ENCODE results near the gene AQP1.

Gene AQP1

GRCh38 chr7:30907527-30908267, 4.0 kb upstream of the AQP1 start:
- peak; percentile 16 for DNase-seq

GRCh38 chr7:30908681-30909080, 3.0 kb upstream of the AQP1 start:
- DNase-seq: no peak

- DNase-seq: no peak
Measured at GRCh38 chr7:30909431-30909830, 2.2 kb upstream of the AQP1 start.

DNA sequence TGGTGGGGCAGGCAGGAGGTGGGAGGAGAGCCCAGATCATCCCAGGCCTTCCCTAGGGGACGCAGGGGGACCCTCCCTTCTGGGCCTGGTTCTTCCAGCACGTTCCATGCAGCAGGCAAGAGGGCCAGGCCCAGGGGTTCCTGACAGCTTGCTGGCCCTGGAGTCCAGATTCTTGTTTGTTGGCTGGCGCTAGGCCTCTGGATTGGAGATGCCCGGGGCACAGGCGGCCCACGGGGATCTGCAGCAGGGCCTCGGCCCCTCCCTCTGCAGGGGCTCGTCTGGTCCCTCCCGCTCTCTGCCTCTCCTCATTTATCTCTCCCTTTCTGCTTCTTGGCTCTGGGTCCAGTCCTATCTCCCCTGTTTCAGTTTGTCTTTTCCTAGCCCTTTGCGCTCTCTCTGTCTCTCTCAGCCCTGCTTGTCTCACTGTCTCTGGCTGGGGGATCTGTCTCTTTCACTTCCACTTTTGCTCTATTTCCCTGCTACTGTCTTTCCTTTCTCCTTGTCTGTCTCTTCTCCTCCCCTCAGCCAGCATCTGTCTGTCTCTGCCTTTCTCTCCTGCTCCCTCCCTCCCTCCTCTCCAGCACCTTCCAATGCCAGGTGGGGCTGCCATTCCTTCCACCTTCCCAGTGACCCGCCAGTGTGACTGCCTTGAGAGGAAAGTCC, 1.1 kb upstream of the AQP1 start:
- DNase-seq: no peak

GRCh38 chr7:30911133-30911532, 520 bp upstream of the AQP1 start:
- no peak for DNase-seq

- DNase-seq: no peak
Measured at GRCh38 chr7:30912021-30912730, 523 bp downstream of the AQP1 start.

DNA sequence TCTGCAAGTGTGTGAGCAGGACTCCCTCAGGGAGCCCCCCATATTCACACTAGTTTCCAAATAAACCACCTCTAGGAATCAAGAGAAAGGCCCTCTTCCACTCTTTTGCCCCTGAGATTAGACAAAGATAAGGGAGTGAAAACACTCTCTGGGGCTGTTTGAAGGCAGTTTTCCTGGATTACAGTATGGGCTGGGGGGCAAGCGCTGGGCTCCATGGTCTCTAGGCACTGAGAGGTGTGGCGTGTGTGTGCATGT, 1.0 kb downstream of the AQP1 start:
- DNase-seq: no peak

DNA sequence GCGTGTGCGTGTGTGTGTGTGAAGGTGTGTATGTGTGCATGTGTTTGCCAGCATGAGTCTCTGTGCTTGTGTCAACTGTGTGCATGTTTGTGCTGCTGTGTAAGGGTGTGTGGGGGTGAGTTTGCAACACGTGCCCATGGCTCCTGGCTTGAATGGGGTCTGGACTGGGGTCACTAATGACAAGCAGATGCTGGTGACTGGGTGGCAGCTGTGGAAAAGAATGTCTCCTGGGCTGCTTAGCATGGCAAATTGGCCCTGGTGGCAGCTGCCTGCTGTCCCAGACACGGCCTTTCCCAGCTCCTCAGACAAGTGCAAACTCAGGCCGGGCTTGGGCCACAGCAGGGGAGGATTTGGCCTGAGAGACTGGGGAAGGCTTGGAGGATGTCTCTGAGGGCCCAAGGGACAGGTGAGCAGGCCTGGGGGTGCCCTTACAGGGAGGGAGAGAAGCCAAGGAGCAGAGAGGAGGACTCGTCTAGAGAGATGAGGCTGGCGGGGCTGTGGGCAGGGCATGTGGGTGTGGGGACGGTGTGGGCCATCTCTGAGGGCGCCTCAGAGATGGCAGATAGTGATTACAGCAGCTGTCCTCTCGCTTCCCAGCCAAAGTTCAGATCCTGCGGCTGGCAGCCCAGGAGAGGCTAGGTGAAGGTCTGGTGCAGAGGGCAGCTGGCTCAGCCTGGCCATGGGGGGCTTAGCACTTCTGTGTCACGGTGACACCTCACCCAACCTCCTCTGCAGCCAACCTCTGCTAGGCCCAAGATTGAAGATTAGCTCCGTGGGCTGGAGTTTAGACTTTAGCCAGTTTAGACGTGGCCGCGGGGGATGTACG, 1.5 kb downstream of the AQP1 start:
- no peak for DNase-seq

DNA sequence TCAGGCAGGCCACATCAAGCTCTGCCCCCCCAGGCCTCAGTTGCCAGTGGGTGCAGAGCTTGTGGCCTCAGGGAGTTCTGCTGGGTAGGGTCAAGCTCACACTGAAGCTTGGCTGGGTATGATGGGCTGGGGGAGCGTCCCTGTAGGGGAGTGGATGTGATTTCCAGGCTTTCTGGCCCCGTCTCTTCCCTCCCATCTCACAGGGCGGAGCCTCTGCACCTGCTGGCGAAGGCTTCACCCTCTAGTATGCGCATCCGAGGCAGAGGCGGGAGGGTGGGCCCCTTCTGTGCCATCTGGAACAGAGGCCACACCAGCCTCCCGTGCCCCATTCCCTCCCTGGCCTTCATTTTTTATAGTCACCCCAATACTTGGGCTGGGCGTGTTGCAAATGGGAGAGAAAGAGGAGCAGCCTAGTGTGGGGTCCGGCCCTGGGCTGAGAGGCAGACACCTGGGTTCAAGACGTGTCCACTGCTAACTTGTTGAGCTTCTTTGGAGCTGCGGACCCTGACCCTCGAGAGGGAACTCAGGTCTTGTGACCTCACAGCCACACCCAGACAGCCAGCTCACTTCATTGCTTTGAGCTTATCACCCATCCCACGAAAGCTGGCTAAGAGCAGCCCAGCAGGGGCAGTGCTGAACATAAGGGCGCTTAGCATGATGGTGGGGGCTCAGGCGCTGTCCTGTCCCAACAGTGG, 2.3 kb downstream of the AQP1 start:
- no peak for DNase-seq

DNA sequence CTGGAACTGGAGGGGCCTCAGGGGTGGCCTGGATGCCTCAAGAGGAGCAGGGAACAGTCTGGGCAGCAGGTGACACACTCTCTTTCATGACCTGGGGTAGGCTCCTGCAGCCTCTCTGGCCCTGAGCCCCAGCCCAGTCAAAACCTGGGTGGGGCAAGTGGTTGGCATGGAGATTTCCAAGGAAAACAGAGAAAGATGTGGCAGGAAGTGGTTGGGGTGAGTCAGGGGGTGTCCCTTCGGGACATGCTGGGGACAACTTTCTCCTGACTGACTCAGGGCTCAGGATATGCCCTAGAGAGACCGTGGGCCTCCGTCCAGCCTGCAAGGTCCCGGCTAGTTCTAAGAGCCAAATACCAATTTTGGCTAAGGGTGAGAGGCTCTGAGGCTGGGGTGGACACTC, 2.9 kb downstream of the AQP1 start:
- peak; percentile 43 for DNase-seq

DNA sequence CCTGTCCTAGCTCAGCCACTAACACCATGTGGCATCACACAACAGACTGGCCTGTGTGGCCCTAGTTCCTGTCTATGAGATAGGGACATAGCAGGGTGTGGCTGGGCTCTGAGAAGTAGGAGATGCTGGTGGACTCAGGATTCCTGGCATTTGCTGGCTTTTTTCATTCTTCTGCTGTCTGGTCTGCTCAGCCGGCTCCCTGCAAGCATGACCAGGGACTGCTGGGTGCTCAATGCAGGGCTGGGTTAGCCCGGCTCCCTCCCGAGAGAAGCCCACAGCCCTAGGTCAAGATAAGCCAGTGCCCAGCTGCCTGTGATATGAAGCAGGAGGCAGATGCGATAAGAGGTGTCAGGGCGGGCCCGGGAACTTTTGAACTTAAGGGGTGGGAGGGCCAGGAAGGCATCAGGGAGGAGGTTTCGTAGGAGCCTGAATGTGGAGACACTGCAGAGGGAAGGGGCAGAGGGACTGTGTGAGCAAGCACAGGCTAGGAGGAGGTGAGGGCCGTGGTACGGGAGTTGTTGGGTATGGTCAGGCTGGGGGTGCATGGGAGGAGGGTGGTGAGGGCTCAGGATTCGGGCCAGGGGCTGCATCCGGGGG, 3.5 kb downstream of the AQP1 start:
- DNase-seq: no peak

- no peak for DNase-seq
Measured at GRCh38 chr7:30915751-30916150, 4.1 kb downstream of the AQP1 start.

GRCh38 chr7:30916255-30916654, 4.6 kb downstream of the AQP1 start:
- no peak for DNase-seq

DNA sequence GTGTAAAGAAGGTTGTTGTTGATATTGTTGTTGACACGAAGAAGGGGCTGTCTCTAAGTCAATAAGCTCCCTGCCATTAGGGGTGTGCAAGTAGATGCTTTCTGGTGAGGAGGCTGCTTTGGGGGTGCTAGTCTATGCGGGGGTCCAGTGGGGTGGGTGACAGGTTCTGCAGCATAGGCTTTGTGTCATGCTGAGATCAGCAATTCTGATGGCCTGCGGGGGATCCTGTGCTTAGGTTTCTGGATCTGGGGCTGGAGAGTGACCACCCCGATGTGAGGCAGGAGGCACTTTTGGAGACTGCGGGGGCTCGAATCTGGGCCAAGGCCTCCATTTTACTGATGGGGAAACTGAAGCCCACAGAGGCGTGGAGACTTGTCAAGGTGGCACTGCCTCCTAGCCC, 5.1 kb downstream of the AQP1 start:
- no peak for DNase-seq

- DNase-seq: no peak
Measured at GRCh38 chr7:30917216-30917893, 5.7 kb downstream of the AQP1 start.

DNA sequence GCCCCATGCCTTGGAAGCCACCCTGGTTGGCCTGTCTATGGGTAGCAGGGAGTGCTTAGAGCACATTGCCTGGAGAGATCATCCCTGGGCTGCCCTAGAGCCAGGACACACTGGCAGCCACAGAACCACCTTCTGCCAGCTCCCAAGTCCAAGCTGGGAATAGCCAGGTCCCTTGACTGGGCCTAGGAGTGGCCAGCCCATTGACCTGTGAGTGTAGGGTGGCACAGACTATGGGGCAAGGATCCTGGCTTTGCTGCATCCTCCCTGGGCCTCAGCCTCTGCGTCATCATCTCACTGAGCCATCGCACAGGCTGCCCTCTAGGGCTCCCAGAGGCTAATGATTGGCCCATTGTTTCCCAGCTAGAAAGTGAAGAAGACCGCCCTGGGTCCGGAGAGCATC, 7.0 kb downstream of the AQP1 start:
- DNase-seq: no peak

DNA sequence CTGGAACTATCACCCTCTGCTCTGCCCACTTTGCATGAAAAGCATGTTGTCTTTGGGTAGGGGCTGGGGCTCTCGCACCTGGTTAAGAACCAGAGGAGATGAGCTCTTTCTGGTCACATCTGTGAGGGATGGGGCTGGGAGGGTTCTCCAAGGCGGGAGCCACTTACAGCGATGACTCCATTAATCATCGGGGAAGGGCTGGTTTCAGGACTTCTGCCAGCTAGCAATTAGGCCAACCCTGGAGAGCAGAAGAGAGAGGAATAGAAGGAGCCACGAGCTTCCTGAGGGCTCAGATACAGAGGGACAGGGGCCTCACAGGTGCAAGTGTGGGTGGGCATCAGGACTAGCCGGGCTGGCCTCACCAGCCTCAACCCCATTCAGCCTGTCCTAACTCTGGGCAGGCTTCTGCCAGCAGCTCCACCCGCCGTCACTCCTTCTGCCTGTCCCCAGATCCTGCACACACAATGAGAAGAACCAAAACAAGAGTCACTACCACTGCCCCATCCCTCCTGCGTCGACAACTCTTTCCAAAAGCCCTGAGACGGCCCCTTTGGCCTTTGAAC, 8.4 kb downstream of the AQP1 start:
- no peak for DNase-seq

GRCh38 chr7:30920584-30921539, 9.2 kb downstream of the AQP1 start:
- DNase-seq: peak; percentile 63

DNA sequence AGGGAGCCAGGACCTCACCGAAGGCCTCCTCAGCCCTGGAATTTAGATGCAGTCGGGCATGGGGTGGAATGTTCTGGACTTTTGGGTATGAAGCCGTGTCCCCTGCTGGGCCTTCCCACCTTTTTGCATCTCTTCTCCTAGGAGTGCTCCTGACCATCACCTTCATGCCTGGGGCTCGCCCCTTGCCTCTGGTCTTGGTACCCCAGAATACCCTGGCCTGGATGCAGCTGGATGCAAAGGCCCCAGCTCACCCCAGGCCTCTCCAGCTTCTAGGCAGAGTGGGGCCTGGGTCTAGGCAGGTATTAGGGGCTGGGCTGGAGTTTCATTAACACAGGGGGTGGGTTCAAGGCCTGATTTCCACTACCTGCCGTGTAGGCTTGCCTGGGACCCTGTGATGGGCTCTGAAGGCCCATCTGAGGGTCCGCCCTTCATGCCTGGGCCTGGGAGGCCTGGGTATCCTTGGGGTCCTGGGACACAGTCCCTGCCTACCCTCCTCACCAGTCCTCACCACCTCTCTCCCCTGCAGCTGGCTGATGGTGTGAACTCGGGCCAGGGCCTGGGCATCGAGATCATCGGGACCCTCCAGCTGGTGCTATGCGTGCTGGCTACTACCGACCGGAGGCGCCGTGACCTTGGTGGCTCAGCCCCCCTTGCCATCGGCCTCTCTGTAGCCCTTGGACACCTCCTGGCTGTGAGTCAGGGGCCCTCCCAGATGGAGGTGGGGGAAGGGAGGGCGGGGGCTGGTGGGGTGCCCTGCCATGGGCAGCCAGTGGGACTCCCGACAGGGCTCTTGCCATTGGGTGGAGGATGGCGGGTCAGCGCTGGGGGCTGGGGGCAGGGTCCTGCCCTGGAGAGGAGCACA, 10.1 kb downstream of the AQP1 start:
- no peak for DNase-seq

All from DMS53 (cell line).